Colon (tissue), 2 donors: ENCODE results near the gene LPO.

ENCODE experiments used
- FAIRE-seq: peaks from 2 replicates; lab custom pipeline; 2012; peaks lifted over from hg19 to GRCh38; lab: Jason Lieb, UNC
- donor health status: control.
- donor health status: control.

Gene LPO

DNA sequence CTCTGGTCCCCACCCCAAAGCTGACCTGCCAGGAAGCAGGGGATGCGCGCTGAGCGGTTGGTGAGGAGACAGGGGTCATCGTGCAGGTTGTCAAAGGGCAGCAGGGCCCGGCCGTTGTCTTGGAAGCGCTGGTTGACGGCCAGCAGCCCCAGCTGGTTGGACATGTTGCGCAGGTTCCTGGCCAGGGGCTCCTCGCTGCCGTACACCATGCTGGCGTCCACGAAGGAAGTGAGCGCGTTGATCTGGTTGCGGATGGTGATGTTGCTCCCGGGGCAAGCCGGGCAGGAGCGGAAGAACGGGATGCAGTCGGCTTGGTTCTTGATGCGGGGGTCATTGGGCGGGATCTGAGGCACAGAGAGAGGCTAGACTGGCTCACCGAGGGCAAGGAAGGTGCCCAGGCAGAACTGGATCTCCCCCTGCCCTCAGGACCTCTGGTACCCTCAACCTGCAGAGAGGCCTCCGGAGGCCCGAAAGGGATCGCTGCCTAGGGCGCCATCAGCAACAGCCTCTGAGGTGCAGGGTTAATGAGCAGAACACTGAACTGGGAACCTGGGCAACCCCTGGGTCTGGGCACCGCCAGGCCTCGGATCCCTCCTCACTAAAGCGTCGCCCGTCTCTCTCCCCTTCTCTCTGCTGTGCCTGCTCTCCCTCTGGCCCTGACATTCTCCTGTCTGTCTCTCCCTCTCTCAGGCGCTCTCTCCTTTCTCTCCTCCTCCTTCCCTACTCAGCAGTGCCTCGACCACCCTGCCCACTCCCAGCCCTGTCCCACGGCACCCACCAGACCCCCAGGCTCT lies 39.6 kb downstream of the LPO start:
- FAIRE-seq = no peak

DNA sequence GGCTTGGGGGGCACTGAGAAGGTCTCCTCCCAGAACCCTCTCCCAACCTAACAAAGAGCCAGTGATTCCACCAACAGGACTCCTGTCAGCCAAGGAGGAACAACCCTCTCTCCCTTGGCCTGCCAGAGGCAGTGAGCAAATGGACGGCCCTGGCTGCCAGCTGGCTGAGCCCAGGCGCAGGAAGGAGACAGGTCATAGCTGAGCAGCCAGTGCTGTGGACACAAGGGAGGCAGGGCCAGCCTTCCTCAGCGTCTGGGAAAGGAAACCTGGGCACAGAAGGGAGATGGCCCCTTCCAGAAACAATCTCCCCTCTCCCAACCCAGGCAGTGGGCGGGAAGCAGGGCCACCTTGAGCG lies 40.3 kb downstream of the LPO start:
- FAIRE-seq = no peak

DNA sequence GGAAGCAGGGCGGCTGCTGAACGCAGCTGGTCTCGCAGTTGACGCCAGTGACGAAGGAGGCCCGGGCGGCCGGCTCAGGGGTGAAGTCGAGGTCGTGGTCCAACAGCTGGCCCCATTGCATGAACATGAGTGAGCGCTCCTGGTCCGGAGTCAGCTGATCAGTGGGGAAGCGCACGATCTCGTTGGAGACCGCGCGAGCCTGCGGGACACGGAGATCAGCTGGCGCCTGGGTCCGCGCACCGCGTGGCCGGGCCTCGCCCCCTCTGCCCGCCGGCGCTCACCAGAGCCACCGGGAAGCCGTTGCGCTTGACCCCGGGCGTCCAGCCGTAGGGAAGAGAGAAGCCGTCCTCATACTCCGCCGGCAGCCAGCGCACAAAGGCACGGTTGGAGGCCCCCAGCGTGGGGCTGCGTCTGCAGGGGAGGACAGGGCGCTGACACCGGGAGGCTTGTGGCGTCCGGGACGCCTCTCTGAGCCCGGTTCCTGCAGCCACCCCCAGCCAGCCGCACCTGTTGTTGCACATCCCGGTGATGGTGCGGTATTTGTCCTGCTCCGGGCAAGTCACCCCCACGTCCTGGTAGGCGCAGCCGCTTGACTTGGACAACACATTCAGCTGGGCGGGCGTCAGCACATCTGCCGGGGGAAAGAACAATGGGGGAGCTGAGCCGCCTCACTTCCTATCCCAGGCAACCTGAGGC lies 40.8 kb downstream of the LPO start:
- FAIRE-seq = no peak

DNA sequence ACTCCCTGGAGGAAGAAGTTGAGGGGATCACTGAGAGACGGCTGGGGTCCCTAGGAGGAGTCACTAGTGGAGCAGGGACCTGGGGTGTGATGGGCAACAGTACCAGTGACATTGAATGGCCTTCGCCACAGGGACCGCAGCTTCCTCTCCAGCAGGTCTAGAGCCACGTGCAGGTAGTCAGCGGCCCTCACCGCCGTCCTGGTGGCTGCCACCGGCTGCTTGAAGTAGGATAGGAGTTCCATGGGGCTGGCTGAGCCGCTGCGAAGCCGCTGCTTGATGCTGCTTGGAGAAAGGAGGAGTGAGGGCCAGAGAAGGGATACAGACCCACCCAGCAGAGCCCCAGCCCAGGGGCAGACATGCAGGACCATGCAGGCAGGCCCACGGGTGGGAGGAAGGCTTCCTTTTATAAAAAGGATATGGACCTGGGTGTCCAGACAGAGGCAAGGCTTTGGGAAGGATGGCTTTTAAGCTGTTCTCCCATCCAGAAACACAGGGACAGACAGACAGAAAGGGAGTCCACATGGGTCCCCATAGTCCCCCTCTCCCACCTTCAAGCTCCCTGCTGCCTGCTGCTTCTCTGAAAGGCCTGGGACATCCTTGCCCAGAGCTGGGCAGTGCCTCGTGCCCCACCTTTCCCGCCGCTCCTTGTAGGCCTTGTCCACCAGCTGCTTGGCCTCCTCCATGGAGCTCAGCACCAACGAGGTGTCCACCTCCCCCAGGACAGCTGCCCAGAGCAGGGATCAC lies 41.5 kb downstream of the LPO start:
- FAIRE-seq = no peak

DNA sequence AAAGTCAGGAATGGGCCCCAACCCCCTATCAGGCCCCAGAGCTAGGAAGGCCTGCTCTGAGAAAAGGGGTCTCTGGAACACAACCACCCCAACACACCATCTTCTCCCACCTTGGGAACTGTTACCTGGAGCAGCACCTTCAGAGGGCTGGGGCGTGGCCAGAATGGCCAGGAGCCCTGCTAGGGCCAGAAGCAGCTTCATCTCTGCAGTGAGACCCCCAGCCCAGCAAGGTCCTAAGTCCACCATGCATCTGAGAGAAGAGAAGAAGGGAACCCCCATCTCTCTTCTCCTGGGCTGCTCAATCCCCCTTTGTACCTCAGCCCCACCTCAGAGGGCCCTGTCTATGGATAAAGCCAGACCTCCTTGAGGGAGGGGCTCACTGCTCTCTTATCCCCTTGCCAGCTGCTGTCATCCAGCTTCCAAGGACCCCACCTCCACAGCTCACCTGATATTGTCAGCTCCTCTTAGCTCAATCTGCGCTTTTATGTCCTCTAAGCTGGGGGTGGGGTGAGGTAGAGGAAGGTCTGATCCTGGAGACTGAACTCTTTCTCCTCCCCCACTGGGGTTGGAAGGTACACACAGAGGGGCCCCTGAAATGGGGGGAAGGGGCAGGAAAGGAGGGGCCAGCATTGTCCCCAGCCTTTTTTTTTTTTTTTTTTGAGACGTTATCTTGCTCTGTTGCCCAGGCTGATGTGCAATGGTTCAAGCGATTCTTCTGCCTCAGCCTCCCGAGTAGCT lies 42.3 kb downstream of the LPO start, which contains the start of gene MPO:
Gene MPO, minus strand, starts transcription at position 456 of the 738 bp plus-strand sequence. Its CDS starts 177 bp downstream, at position 279.
- no peak for FAIRE-seq

DNA sequence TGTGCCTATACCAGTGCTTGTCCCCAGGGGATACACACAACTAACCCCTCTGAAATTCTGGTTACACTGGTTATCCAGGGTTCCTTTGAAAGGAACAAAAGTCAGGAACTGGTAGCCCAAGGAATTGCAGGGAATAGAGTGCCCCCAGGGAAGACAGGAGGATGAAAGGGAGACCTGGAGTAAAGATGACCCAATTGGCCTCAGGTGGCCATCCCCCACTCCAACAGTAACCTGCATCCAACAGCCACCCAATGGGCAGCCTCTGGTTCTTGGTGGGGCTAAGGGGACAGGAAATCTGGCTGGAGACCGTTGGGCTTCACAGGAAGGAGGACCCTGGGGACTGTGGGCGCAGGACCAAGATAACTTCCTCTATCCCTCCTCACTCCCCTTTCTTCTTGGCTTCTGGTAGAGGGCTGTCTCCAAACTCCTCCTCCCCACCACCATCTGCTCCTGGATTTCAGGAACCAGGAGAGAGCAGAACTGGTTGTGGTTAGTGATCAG lies 43.2 kb downstream of the LPO start:
- no peak for FAIRE-seq

DNA sequence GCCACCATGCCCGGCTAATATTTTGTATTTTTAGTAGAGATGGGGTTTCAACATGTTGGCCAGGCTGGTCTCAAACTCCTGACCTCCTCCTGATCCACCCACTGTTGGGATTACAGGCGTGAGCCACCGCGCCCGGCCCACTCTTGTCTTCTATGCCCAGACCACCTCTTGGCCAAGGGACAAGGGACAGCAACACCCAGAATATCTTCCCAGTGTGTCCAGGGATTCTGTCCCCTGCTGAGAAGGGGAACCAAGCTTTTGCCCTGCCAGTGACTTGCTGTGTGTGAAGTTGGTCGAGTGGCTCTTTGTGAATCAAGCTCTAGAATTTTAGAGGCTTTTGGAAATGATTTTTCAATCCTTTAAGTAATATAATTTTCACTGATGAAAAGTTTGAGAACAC lies 44.1 kb downstream of the LPO start:
- FAIRE-seq = no peak

DNA sequence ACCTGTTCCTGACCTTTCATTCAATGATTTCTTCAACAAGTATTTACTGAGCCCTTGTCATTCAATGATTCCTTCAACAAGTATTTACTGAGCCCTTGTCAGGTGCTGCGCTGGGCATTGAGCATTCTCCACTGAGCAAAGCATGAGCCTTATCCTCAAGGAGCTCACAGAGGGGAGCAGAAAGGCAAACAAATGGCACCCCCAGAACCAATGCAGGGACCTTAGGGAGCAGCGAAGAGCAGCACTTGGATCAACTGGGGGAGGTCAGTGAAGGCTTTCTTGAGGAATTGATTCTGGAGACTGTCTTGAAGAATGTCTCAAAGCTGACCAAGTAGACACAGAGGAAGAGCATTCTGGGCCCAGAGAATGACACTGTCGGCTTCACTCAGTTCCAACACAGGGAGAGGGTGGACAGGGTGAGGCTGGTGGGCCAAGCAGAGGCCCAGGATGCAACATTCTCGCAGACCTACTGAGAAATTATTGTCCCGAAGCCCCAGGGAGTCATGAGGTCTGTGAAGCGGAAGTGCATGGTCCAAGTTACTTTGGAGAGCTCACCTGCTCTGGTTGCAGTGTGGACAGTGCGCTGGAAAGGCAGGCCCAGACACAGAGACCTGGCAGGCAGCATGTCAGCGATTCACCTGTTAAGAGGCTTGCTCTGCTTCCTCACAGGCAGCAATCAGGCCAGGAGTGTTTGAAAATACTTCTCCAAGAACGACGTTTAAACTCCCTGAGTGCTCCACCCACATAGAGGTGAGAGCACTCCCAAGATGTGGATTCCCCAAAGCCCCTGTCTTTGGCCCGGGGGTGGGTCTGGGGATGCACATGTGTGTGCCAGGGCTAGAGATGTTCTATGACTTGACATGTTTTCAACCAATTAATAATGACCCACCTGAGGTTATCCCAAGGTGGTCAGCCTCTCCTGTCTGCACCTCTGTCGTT lies 45.6 kb downstream of the LPO start:
- FAIRE-seq = no peak

DNA sequence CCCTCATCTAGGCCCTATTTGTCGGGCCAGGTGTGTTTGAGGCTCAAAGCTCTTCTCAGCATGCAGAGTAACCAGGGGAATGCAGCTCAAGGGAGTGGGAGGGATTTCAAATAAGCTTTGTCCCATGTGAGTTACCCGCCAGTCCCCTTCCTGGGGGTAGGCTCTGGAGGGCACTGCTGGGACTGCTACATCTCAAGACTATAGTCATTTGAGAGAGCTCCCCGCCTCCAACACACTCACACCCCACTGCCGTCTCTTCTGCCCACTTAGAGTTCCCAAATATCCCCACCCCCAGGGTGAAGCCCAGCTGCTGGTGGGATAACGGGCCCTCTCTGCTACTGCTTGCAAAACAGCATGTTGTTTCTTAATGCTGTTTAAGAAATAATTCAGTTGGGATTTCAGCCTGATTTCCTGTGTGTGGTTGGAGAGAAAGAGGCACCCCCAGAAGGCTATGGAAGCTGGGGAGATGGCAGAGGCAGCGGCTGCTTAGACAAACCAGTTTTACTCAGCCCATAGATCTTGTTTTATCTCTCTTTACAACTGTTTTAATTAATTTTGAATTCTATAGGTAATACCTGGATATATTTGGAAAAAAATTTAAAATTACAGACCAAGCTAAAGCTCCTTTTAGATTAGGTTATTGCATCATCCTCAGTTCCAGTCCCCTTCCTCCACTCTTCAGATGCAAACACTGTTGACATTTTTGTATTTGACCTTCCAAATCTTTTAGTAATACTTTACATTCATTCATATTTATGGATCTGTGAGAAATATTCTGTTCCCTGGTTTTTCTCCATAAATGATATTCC lies 46.4 kb downstream of the LPO start:
- no peak for FAIRE-seq

DNA sequence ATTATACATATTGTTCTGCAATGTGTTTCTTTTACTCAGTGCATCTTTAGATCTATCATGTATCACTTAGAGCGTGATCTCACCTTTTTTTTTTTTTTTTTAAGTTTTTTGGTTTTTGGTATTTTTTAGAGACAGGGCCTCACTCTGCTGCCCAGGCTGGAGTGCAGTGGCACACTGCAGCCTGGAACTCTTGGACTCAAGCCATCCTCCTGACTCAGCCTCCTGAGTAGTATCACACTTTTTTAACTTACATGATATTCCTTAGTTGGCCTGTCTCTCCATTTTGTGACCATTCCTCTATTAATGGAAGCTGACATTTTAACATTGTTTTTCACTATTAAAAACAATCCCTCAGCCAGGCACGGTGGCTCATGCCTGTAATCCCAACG lies 47.0 kb downstream of the LPO start:
- no peak for FAIRE-seq

DNA sequence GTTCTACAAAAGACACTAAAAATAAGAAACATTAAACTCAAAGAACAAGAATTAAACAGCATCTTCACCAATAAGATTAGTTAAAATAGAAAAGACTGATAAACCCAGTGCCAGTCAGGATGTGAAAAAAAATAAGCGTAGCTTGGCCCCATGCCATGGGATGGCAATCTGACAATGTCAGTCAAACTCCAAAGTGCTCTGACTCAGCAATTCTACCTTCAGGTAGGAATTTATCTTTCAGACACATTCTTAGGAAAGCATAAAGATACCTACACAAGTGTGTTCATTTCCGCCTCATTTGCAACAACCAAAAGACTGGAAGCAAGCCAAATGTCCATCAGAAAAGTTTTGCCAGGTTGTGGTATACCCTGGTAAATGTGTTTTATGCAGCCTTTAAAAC lies 51.5 kb downstream of the LPO start:
- no peak for FAIRE-seq

DNA sequence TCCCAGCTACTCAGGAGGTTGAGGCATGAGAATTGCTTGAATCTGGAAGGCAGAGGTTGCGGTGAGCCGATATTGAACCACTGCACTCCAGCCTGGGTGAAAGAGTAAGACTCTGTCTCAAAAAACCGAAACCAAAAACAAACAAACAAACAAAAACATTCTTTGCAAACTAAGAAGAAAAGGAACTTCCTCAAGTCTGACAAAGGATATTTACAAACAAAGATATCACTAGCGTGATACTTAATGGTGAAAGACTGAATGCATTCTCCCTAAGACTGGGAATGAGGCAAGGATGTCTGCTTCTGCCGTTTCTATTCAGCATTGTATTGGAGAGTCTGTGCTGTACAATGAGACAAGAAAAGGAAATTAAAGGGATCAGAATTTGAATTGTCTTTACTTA lies 52.9 kb downstream of the LPO start:
- FAIRE-seq = no peak

DNA sequence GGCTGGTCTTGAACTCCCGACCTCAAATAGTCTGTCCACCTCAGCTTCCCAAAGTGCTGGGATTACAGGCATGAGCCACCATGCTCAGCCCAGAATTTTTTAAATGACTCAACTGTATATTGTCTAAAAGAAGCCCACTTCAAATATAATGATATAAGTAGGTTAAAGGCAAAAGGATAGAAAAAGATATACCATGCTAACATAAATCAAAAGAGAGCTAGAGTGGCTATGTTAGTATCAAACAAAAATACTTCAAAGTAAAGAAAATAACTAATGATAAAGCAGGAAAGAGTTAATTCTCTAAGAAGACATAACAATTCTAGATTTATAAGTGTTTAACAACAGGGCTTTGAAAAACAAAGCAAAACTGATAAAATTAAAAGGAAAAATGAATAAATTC lies 55.6 kb downstream of the LPO start:
- FAIRE-seq = no peak

DNA sequence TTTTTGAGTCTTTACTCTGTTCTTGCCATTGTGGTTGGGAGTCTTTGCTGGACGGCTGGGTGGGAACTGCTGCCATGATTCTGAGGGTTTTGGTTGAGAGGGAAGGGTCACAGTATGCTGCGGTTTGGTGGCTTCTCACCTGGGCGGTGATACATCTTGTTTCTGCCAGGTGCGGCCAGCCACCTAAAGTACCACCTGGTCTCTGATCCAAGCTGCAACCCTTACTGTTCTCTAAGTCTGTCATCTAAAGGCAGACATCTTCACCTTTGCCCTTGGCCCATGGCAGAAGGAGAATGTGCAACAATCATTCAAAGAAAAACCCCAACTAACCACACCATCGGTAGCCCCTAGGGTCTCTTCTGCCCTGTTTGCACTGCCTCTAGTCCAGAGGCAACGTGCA lies 62.0 kb downstream of the LPO start:
- no peak for FAIRE-seq

DNA sequence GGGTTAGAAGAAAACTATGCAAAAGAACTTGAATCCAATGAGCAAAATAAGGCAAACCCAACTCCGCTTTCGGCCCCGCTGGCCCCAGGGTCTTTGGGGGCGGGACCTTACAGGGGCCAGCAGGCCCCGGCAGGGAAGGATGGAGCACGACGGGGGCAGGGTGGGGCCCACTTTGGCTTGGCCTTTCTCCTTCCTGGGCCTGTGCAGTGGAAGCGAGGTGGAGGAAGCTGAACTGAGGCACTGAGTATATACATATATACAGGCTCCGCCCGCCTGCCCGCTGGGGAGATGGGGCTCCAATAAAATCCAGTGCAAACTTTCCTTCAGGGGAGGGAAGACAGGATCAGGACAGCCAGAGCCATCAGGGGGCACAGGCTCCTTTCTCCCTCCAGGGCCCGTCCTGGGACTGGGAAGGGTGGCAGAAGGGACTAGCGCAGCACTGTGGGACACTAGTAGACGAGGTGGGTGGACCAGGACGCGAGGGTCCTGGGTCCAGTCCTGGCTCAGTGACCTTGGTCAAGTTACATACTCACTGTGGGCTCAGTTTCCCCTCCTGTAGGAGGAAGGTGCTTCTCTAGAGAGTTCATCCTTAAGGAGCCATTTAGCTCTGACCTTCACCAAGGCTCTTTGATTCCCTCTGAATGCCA lies 63.2 kb downstream of the LPO start:
- FAIRE-seq = no peak

DNA sequence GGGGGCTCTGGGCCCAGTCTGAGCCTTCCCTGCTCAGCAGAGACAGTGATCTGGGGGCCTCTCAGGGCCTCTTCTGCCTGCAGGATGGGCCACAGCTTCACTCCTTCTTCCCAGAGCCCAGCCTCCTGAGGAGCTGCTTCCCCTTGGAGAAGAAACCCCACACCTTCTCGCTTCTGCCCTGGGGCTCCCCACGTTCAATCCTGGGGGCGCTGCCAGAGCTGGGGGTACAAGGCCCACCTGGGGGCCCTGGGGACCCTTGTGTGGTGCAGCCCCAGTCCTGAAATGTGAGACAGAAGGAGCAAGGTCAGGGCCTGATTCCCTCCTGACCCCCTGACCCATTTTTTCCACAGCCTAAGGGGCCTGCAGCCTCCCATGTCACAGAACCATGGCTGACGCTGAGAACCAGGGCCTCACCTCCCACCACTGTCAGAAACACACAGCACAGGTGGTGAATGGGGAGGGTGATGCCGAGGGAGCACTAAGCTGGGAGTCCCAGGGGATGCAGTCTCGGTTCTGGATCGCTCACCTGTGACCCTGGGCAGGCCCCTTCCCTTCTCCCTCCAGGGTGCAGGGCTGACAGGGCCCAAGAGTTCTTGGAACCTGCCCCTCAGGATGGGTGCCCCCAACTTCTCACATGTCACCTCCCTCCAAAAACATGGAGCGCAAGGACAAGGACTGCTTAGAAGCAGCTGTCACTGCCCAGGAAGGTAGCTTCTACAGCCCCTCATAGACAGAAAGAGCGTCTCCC lies 64.0 kb downstream of the LPO start:
- no peak for FAIRE-seq

DNA sequence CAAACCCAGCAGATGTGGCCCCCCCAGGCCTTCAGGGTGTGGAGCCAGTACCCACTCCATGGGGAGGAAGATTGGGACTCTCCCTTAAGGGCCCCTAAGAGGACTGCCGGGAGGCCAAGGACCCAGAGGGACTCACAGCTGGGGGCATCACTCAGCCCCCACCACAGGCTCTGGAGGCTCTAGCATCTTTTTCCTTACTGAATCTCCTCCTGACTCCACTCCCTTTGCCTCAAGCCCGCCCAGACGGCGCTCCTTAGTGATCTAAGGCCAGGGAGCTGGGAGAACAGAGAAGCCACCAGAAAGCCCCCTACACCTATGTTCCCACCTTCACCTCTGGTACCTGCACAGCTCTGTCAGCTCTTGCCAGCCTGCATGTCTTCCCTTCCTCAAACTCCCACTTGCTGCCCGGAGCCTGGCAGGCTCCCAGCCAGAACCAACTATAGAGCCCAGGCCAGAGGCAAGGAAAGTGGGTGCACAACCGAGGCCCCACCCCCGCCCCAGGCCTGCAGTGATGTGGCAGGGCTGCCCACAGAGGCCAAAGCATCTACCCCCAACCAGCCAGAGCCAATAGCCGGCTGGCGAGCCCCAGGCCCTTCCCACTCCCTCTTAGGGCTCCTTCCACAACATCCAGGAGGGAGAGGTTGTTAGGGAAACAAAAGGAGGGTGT lies 64.7 kb downstream of the LPO start:
- no peak for FAIRE-seq

DNA sequence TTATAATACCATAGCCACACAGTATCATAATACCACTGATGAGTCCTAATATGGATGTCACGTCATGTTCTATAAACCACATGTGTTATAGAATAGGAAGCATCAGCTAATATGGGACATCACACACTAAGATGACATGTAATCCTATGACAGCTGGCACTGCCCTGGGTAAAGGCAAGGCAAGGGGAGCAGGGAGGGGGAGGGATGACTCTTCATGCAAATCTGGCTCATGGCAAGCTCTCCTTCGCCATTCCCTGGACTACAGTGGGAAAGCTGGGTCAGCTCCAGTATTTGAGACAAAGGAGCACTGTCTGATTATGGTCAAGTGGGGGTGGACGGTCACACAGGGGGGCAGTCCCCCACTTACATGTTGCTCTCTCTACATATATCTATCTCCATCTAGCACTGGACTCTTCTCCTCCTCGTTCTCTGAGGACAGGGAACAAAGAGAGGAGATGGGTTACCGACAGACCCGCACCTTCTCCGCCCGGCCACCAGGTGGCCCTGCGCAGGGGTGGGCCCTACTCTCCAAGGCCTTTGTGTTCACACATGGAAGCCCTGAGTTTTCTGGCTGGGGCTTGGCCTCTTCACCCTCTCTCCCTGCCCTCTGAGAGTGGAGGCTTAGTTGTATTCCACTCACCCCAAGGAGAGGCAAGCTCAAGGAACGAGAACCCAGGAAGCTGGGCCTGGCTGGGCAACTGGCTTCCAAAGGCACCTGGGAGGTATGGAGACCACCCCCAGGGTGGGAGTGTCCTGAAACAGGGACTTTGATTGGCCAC lies 65.8 kb downstream of the LPO start:
- no peak for FAIRE-seq
